ENCODE data around the gene CTU2.
A peak's percentile ranks its signal among the peaks of the same experiment; 100 is the strongest.

The CTU2 gene

GRCh38 chr16:88673716-88674379 is 32.5 kb upstream of the CTU2 start:
- ATAC-seq (ENCODE audit: low read depth) (no peak), DNase-seq (ENCODE audit: low spot score) (no peak)
- Histone ChIP-seq H3K9me3 (ENCODE audit: severe bottlenecking) (no peaks in the 10 kb centered on the region), H3K27ac (ENCODE audit: poor library complexity, severe bottlenecking) (no peak overlapping the region), H3K4me1 (ENCODE audit: insufficient read depth, poor library complexity, severe bottlenecking) (no peaks in the 10 kb centered on the region), H3K27me3 (ENCODE audit: insufficient read depth, poor library complexity, severe bottlenecking) (peaks cover 11% of the 10 kb centered on the region), H3K4me3 (ENCODE audit: severe bottlenecking) (no peak overlapping the region), H3K36me3 (ENCODE audit: low read depth) (no peaks in the 10 kb centered on the region)
- TF ChIP-seq CTCF (IDR thresholded peaks at IDR 0.05; ENCODE audit: poor library complexity, severe bottlenecking) = no peak

- no peaks in the 10 kb centered on the region for H3K36me3 ChIP-seq (ENCODE audit: low read depth)
- ATAC-seq (ENCODE audit: low read depth) = no peak
- peaks cover 11% of the 10 kb centered on the region for H3K27me3 ChIP-seq (ENCODE audit: insufficient read depth, poor library complexity, severe bottlenecking)
- no peak for DNase-seq (ENCODE audit: low spot score)
- H3K4me3 ChIP-seq (ENCODE audit: severe bottlenecking) = no peak overlapping the region
- no peak overlapping the region for H3K27ac ChIP-seq (ENCODE audit: poor library complexity, severe bottlenecking)
- peaks cover 5% of the 10 kb centered on the region for H3K4me1 ChIP-seq (ENCODE audit: insufficient read depth, poor library complexity, severe bottlenecking)
- TF ChIP-seq CTCF (IDR thresholded peaks at IDR 0.05; ENCODE audit: poor library complexity, severe bottlenecking) = no peak
- H3K9me3 ChIP-seq (ENCODE audit: severe bottlenecking) = no peaks in the 10 kb centered on the region
Measured at GRCh38 chr16:88676502-88677242, 29.6 kb upstream of the CTU2 start.

GRCh38 chr16:88677721-88678120 is 28.6 kb upstream of the CTU2 start:
- H3K4me1 ChIP-seq (ENCODE audit: insufficient read depth, poor library complexity, severe bottlenecking) = peaks cover 5% of the 10 kb centered on the region
- ATAC-seq (ENCODE audit: low read depth) (0 out of 3 replicates have a peak, but pooled peaks have one; percentile 2), DNase-seq (ENCODE audit: low spot score) (peak; percentile 51)
- no peak overlapping the region for H3K4me3 ChIP-seq (ENCODE audit: severe bottlenecking)
- H3K27me3 ChIP-seq (ENCODE audit: insufficient read depth, poor library complexity, severe bottlenecking) = peaks cover 11% of the 10 kb centered on the region
- no peak for TF ChIP-seq CTCF (IDR thresholded peaks at IDR 0.05; ENCODE audit: poor library complexity, severe bottlenecking)
- no peak overlapping the region for H3K27ac ChIP-seq (ENCODE audit: poor library complexity, severe bottlenecking)
- no peaks in the 10 kb centered on the region for H3K36me3 ChIP-seq (ENCODE audit: low read depth)
- no peaks in the 10 kb centered on the region for H3K9me3 ChIP-seq (ENCODE audit: severe bottlenecking)

- no peak for TF ChIP-seq CTCF (IDR thresholded peaks at IDR 0.05; ENCODE audit: poor library complexity, severe bottlenecking)
- peak; percentile 65 for DNase-seq (ENCODE audit: low spot score)
- no peaks in the 10 kb centered on the region for H3K36me3 ChIP-seq (ENCODE audit: low read depth)
- no peak overlapping the region for H3K4me3 ChIP-seq (ENCODE audit: severe bottlenecking)
- ATAC-seq (ENCODE audit: low read depth) = peak; percentile 8; the same call in 1 of the 3 replicates
- H3K27me3 ChIP-seq (ENCODE audit: insufficient read depth, poor library complexity, severe bottlenecking) = peaks cover 11% of the 10 kb centered on the region
- peaks cover 5% of the 10 kb centered on the region for H3K4me1 ChIP-seq (ENCODE audit: insufficient read depth, poor library complexity, severe bottlenecking)
- no peak overlapping the region for H3K27ac ChIP-seq (ENCODE audit: poor library complexity, severe bottlenecking)
- no peaks in the 10 kb centered on the region for H3K9me3 ChIP-seq (ENCODE audit: severe bottlenecking)
Measured at GRCh38 chr16:88678224-88678979, 27.9 kb upstream of the CTU2 start.

Measured in RWPE2 (cell line).